GM12878 (cell line): ENCODE measurements around the gene LIMD2. TPM values are rescaled to one million over a fixed set of nuclear protein-coding genes. Genes with fewer than 3 reads are reported as not detected.

ENCODE experiments used
- ATAC-seq: fragments of 200-7000 bp; cut with Tn5 transposase; 3 replicates; pipeline ENCODE4 v1.9.1; 2020; ENCODE audit warnings: mild to moderate bottlenecking, moderate library complexity
- BruUV-seq: library from RNA; stranded (reverse); fragments of 400-500 nt; replicated peaks from 2 replicates; lab custom pipeline; 2021; lab: Mats Ljungman, UMichigan
- CTCF ChIA-PET: fragments of 300-600 bp; sonication (Branson Sonifier 250); formaldehyde crosslinking; extraction: SDS; loops from one replicate; lab custom pipeline; 2021; ENCODE audit warnings: inconsistent platforms; lab: Yijun Ruan, JAX
- POLR2A ChIA-PET: fragments of 350-600 bp; formaldehyde crosslinking; extraction: SDS; loops from one replicate; lab custom pipeline; 2021; ENCODE audit warnings: inconsistent platforms; lab: Charles Lee
- RAD21 ChIA-PET: fragments of 300-600 bp; sonication (Branson Sonifier 250); formaldehyde crosslinking; loops from one replicate; lab custom pipeline; 2023; ENCODE audit warnings: antibody characterized with exemption; ENCODE audit not compliant: unreplicated experiment; lab: Charles Lee
- SMC1A ChIA-PET: fragments of 300-600 bp; sonication (Branson Sonifier 250); formaldehyde crosslinking; loops from one replicate; lab custom pipeline; 2023; ENCODE audit not compliant: unreplicated experiment, uncharacterized antibody; lab: Charles Lee
- DNase-seq: peaks from one replicate; pipeline ENCODE4 v3.0.0-alpha.2; 2011; ENCODE audit warnings: low read depth, low spot score
- FAIRE-seq: peaks from 3 replicates; lab custom pipeline; 2011; peaks lifted over from hg19 to GRCh38; lab: Jason Lieb, UNC
- H2AFZ ChIP-seq: 2 replicates; pipeline ENCODE4 v1.6.0; 2011; ENCODE audit warnings: low read depth, low read length, control low read depth; ENCODE audit not compliant: control insufficient read depth
- H3K27ac ChIP-seq: 2 replicates; pipeline ENCODE4 v1.5.1; 2011; ENCODE audit warnings: control low read depth; ENCODE audit not compliant: control insufficient read depth, insufficient read depth
- H3K27me3 ChIP-seq, 2 experiments: replicated peaks in 1 of 2; 2 replicates each; pipeline versions ENCODE4 v1.6.0 to v1.6.1; 2011; ENCODE audit warnings: low read length in 1 of 2; ENCODE audit not compliant: control insufficient read depth in 2 of 2, insufficient read depth in 2 of 2
- H3K36me3 ChIP-seq, 2 experiments: 2 replicates each; pipeline ENCODE4 v1.5.1; 2011; ENCODE audit warnings: low read length in 1 of 2; ENCODE audit not compliant: control insufficient read depth in 2 of 2, insufficient read depth in 2 of 2
- H3K4me1 ChIP-seq: 2 replicates; pipeline ENCODE4 v1.6.1; 2011; ENCODE audit warnings: mild to moderate bottlenecking, low read length, moderate library complexity, mixed read lengths; ENCODE audit not compliant: control insufficient read depth, insufficient read depth
- H3K4me2 ChIP-seq: 2 replicates; pipeline ENCODE4 v1.6.0; 2011; ENCODE audit warnings: control low read depth; ENCODE audit not compliant: control insufficient read depth, insufficient read depth
- H3K4me3 ChIP-seq: fragments of 200-600 bp; sonication (generic); 2 replicates; pipeline ENCODE4 v1.5.1; 2016
- H3K79me2 ChIP-seq: 2 replicates; pipeline ENCODE4 v1.6.0; 2011; ENCODE audit warnings: low read length; ENCODE audit not compliant: control insufficient read depth, insufficient read depth
- H3K9ac ChIP-seq: 2 replicates; pipeline ENCODE4 v1.8.0; 2011; ENCODE audit warnings: low read length, control low read depth, mixed read lengths; ENCODE audit not compliant: control insufficient read depth, insufficient read depth
- H3K9me3 ChIP-seq: replicated peaks from 3 replicates; pipeline ENCODE4 v1.5.1; 2011; ENCODE audit warnings: mild to moderate bottlenecking, low read length; ENCODE audit not compliant: control insufficient read depth, insufficient read depth
- H4K20me1 ChIP-seq: 2 replicates; pipeline ENCODE4 v1.6.0; 2011; ENCODE audit not compliant: control insufficient read depth, insufficient read depth
- ETV6 ChIP-seq, 2 experiments: fragments of 450-650 bp in 1 of 2; IDR thresholded peaks in 1 of 2; conservative IDR thresholded peaks in 1 of 2; 2 replicates each; pipeline ENCODE4 v1.6.1; 2014; ENCODE audit warnings: antibody characterized with exemption in 1 of 2, borderline replicate concordance in 1 of 2, low read depth in 1 of 2, mild to moderate bottlenecking in 1 of 2, moderate library complexity in 1 of 2
- IKZF2 ChIP-seq, 2 experiments: fragments of 450-650 bp; IDR thresholded peaks; 2 replicates each; pipeline ENCODE4 v1.6.1; 2017; ENCODE audit warnings: mild to moderate bottlenecking in 2 of 2, moderate library complexity in 2 of 2
- JUNB ChIP-seq: IDR thresholded peaks from 2 replicates; pipeline ENCODE4 v1.6.1; 2016; ENCODE audit warnings: antibody characterized with exemption, mild to moderate bottlenecking
- MEF2B ChIP-seq: fragments of 450-650 bp; IDR thresholded peaks from 2 replicates; pipeline ENCODE4 v1.6.1; 2018; ENCODE audit warnings: mild to moderate bottlenecking, moderate library complexity; ENCODE audit not compliant: partially characterized antibody, poor library complexity, severe bottlenecking
- MTA2 ChIP-seq: fragments of 450-650 bp; IDR thresholded peaks from 2 replicates; pipeline ENCODE4 v1.6.1; 2016; ENCODE audit warnings: low read depth, mild to moderate bottlenecking, moderate library complexity
- RUNX3 ChIP-seq: IDR thresholded peaks from 2 replicates; pipeline ENCODE4 v1.6.1; 2012; ENCODE audit warnings: low read length, inconsistent platforms
- ZBTB40 ChIP-seq: fragments of 450-650 bp; IDR thresholded peaks from 2 replicates; pipeline ENCODE4 v1.6.1; 2016; ENCODE audit warnings: mild to moderate bottlenecking, moderate library complexity, borderline replicate concordance
- WGBS: methylation state at CpG from one replicate; pipeline ENCODE4 v1.1.6; 2016; ENCODE audit warnings: low lambda C conversion rate; ENCODE audit not compliant: insufficient replicate concordance, insufficient coverage; ENCODE audit errors: missing lambda C conversion rate; 5-methylcytosine and 5-hydroxymethylcytosine counted together
- in situ Hi-C: fragments of 300-500 bp; cut with MboI; formaldehyde crosslinking; loops from 9 replicates; pipeline ENCODE4 v1.14.3; 2018; ENCODE audit warnings: mixed read lengths
- intact Hi-C: fragments of 100-400 bp; cut with micrococcal nuclease; formaldehyde crosslinking; loops from one replicate; pipeline ENCODE4 v1.14.2; 2022; ENCODE audit not compliant: unreplicated experiment
- polyA plus RNA-seq, 11 experiments: library from polyadenylated mRNA; depleted of rRNA in 4 of 11; unstranded in 6 of 11; stranded (reverse) in 5 of 11; fragments of >200 nt; fragmentation: Nextera tagmentation in 4 of 11; fragmentation: Illumina TruSeq in 1 of 11; extraction: Ambion mirVana in 4 of 11; extraction: Trizol in 1 of 11; gene quantifications; 1 replicate in 1 of 11; 2 replicates in 10 of 11; pipeline versions ENCODE4 v1.2.1 to v1.2.3, GENCODE V29; 2011 to 2016; ENCODE audit warnings: inconsistent platforms in 2 of 11, missing spikeins in 2 of 11, low read depth in 1 of 11
- total RNA-seq, 4 experiments: library from RNA; depleted of rRNA in 3 of 4; stranded (reverse); fragments of >200 nt in 3 of 4; fragmentation: Illumina TruSeq in 1 of 4; extraction: Trizol in 1 of 4; gene quantifications; 2 replicates each; pipeline versions ENCODE4 v1.2.1 to v1.2.3, GENCODE V29; 2013 to 2021

The LIMD2 gene
- total and polyA plus RNA-seq, 10 of the 15 experiments (the other 5 are each of a cell fraction or from before 2014, with no cell fraction given), result 1.1 to 339 (median 181) TPM

GRCh38 chr17:63688396-63689020 lies 11.4 kb downstream of the LIMD2 start (continued):
- peak; percentile 43 for TF ChIP-seq MEF2B

GRCh38 chr17:63686138-63686685 lies 13.7 kb downstream of the LIMD2 start:
- ChIA-PET SMC1A (interaction anchor here (0.8 to 1.5 kb wide), 3 partner anchors 9 to 40 kb away, joined by 4 to 9 read pairs (median 5); no protein-coding TSS in a partner anchor), POLR2A (interaction anchor here (0.6 to 1.6 kb wide), 3 partner anchors 9 to 135 kb away, joined by 3 to 7 read pairs (median 4); no protein-coding TSS in a partner anchor), RAD21 (interaction anchor here (1.3 to 1.5 kb wide), 2 partner anchors 12 to 74 kb away, joined by 3 to 4 read pairs; no protein-coding TSS in a partner anchor), CTCF (interaction anchor here (0.9 to 2.7 kb wide), 4 partner anchors 11 to 60 kb away, joined by 3 to 11 read pairs (median 5); no protein-coding TSS in a partner anchor)
- Histone ChIP-seq H3K27me3 (no peaks in the 10 kb centered on the region), H4K20me1 (no peaks in the 10 kb centered on the region), H3K36me3 (peaks cover 8 to 11% of the 10 kb centered on the region in 2 experiments), H3K4me3 (no peak overlapping the region), H3K79me2 (no peaks in the 10 kb centered on the region), H3K9me3 (no peaks in the 10 kb centered on the region), H3K27ac (no peak overlapping the region), H2AFZ (no peak overlapping the region), H3K4me2 (no peak overlapping the region), H3K9ac (no peak overlapping the region), H3K4me1 (no peaks in the 10 kb centered on the region)
- BruUV-seq, result no TSS peak
- intact Hi-C loops (no loop called here), in situ Hi-C loops (no loop called here)
- no peak for DNase-seq
- WGBS, result 42% methylated on average over 3 of the region's 3 CpGs
- TF ChIP-seq ZBTB40 (no peak), MTA2 (peak; percentile 40; the same call in 1 of the 2 replicates), IKZF2 (IDR thresholded peaks at IDR 0.05) (0 out of 4 replicates have a peak, but pooled peaks of 1 of the 2 experiments have one; percentile 13), ETV6 (conservative IDR thresholded peaks at IDR 0.05 in 1 of 2, IDR thresholded peaks at IDR 0.05 in 1 of 2; ENCODE audit: borderline replicate concordance in 1 of 2, low read depth in 1 of 2) (no peak), RUNX3 (peak; percentile 48; the same call in 1 of the 2 replicates), JUNB (peak; percentile 62)
- peak; percentile 66 for ATAC-seq
- no peak for FAIRE-seq
